ENCODE data around the gene FCF1.

GRCh38 chr14:74712499-74713394, at the start of gene FCF1, which contains the start of gene AREL1:
- TF ChIP-seq CTCF (IDR thresholded peaks at IDR 0.05; ENCODE audit: low read length) (no peak), EZH2phosphoT487 (IDR thresholded peaks at IDR 0.05; ENCODE audit: low read length) (no peak)
